ENCODE measurements around the gene SYTL2. TPM values are rescaled to one million over a fixed set of nuclear protein-coding genes. Genes with fewer than 3 reads are reported as not detected.

Gene SYTL2
- total RNA-seq, 1 experiment from 2014 or later = 5.2 TPM

DNA sequence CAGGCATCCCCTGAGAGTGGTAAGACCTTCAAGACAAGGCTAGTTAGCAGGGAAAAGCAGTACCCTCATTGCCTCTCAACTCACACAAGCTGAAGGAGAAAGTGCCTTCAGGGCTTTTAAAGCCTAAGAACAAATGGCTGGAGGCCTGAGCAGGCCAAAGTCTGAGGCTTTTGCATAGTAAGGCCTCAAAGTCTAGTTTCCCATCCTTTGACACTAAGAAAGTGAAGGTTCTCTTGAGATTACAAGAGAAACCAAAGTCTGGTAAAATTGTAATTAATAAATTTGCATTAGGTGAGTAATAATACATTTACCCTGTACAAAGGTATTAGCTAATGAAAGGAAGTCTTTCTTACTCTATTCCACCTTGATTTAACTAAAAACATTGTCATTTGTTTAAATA, 78.0 kb downstream of the SYTL2 start:
- Histone ChIP-seq H3K14ac (ENCODE audit: insufficient read depth, low read length) (no peak overlapping the region), H4K20me1 (ENCODE audit: control insufficient read depth, insufficient read depth, insufficient read length) (no peaks in the 10 kb centered on the region), H2AFZ (ENCODE audit: low read length) (no peak overlapping the region), H3K18ac (ENCODE audit: insufficient read length, low read depth, low read length) (no peak overlapping the region), H3K4me2 (ENCODE audit: insufficient read depth, insufficient read length, low read length) (no peak overlapping the region), H3K4me1 (ENCODE audit: insufficient read depth, low read length) (no peaks in the 10 kb centered on the region), H2BK5ac (ENCODE audit: insufficient read length, low read length) (no peak overlapping the region), H3K79me2 (ENCODE audit: insufficient read depth, low read length) (no peaks in the 10 kb centered on the region), H4K8ac (replicated peaks; ENCODE audit: insufficient read length, low read depth, low read length) (no peak overlapping the region), H4K91ac (ENCODE audit: insufficient read length, low read depth, low read length) (no peak overlapping the region), H3K23ac (ENCODE audit: insufficient read length, low read depth, low read length) (no peak overlapping the region), H3K4ac (ENCODE audit: low read depth, low read length) (no peak overlapping the region), H2BK120ac (ENCODE audit: low read depth, low read length, poor library complexity, severe bottlenecking) (no peak overlapping the region), H3K79me1 (ENCODE audit: insufficient read depth, low read depth, low read length, poor library complexity, severe bottlenecking) (no peaks in the 10 kb centered on the region), H3K9ac (ENCODE audit: extremely low read depth, insufficient read length, low read length) (no peak overlapping the region), H2BK20ac (ENCODE audit: low read depth, low read length, poor library complexity, severe bottlenecking) (no peak overlapping the region), H3T11ph (ENCODE audit: low read length) (no peak overlapping the region), H3K23me2 (ENCODE audit: insufficient read length, low read depth, low read length, poor library complexity, severe bottlenecking) (no peaks in the 10 kb centered on the region), H3K27me3 (ENCODE audit: insufficient read depth, low read length) (no peaks in the 10 kb centered on the region), H2AK5ac (ENCODE audit: insufficient read length, low read length) (no peak overlapping the region), H3K56ac (ENCODE audit: insufficient read length, low read depth, low read length) (no peak overlapping the region), H3K27ac (ENCODE audit: insufficient read length, low read depth, low read length) (no peak overlapping the region), H4K5ac (ENCODE audit: insufficient read length, low read depth, low read length) (no peak overlapping the region), H3K9me3 (ENCODE audit: control insufficient read depth, low read depth, low read length) (no peaks in the 10 kb centered on the region), H2BK15ac (ENCODE audit: low read depth, low read length) (no peak overlapping the region), H2BK12ac (ENCODE audit: insufficient read length, low read depth, low read length) (no peak overlapping the region)
- no peak overlapping the region for H3K27ac Mint-ChIP-seq
- TF ChIP-seq, protein P1, sequence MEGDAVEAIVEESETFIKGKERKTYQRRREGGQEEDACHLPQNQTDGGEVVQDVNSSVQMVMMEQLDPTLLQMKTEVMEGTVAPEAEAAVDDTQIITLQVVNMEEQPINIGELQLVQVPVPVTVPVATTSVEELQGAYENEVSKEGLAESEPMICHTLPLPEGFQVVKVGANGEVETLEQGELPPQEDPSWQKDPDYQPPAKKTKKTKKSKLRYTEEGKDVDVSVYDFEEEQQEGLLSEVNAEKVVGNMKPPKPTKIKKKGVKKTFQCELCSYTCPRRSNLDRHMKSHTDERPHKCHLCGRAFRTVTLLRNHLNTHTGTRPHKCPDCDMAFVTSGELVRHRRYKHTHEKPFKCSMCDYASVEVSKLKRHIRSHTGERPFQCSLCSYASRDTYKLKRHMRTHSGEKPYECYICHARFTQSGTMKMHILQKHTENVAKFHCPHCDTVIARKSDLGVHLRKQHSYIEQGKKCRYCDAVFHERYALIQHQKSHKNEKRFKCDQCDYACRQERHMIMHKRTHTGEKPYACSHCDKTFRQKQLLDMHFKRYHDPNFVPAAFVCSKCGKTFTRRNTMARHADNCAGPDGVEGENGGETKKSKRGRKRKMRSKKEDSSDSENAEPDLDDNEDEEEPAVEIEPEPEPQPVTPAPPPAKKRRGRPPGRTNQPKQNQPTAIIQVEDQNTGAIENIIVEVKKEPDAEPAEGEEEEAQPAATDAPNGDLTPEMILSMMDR (conservative IDR thresholded peaks at IDR 0.05) = no peak
- peaks cover 0 to 5% of the 10 kb centered on the region in 2 experiments; a peak in 2 of 5 replicates for H3K9me3 Mint-ChIP-seq
- peaks cover 0 to 8% of the 10 kb centered on the region in 2 experiments; a peak in 1 of 4 replicates for H3K4me1 Mint-ChIP-seq
- no peak for DNase-seq
- H3K36me3 Mint-ChIP-seq (ENCODE audit: insufficient read depth in 1 of 3, low read depth in 3 of 3) = no peaks in the 10 kb centered on the region
- no peaks in the 10 kb centered on the region for H3K27me3 Mint-ChIP-seq (ENCODE audit: low read depth)
- H3K4me3 Mint-ChIP-seq = no peak overlapping the region
